ENCODE results near the gene RIC3. TPM values are rescaled to one million over a fixed set of nuclear protein-coding genes. Genes with fewer than 3 reads are reported as not detected.
A peak's percentile ranks its signal among the peaks of the same experiment; 100 is the strongest.

The RIC3 gene
- total RNA-seq, 1 donor from 2014 or later: 17.7 TPM

DNA sequence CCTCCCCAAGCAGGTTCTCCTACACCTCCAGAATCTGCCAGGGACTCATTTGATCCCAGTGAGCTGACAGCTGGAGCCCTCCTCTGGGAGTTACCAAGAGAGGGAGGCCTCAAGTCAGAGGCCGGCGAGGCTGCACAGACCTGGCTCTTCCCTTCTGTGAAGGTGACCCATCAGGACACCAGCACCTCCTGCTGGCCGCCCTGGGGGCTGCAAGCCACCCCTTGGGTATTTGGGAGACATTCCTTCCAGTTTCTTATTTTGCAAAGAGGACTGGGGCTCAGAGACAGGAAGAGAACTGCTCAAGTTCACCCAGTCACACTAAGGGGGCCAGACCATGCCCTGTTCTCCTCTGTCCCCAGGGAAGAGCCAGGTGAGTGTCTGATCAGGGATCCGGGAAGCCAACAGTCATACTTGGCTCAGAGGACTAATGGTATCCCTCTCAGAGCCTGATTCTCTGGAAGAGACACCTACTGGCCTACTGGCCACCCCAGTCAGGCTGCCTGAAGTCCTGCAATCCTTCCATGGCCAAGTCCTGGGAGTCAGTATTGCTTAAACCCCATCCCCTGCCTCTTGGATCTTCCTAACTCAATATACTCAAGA, 40.5 kb upstream of the RIC3 start:
- H3K27me3 ChIP-seq: no peaks in the 10 kb centered on the region
- no peaks in the 10 kb centered on the region for H3K4me1 ChIP-seq
- TF ChIP-seq POLR2A (IDR thresholded peaks at IDR 0.05) (no peak), POLR2AphosphoS5 (IDR thresholded peaks at IDR 0.05; ENCODE audit: insufficient read depth in 1 of 2, low read depth in 1 of 2) (no peak)
- TF ChIP-seq, protein P1, sequence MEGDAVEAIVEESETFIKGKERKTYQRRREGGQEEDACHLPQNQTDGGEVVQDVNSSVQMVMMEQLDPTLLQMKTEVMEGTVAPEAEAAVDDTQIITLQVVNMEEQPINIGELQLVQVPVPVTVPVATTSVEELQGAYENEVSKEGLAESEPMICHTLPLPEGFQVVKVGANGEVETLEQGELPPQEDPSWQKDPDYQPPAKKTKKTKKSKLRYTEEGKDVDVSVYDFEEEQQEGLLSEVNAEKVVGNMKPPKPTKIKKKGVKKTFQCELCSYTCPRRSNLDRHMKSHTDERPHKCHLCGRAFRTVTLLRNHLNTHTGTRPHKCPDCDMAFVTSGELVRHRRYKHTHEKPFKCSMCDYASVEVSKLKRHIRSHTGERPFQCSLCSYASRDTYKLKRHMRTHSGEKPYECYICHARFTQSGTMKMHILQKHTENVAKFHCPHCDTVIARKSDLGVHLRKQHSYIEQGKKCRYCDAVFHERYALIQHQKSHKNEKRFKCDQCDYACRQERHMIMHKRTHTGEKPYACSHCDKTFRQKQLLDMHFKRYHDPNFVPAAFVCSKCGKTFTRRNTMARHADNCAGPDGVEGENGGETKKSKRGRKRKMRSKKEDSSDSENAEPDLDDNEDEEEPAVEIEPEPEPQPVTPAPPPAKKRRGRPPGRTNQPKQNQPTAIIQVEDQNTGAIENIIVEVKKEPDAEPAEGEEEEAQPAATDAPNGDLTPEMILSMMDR (IDR thresholded peaks at IDR 0.05): no peak
- no peak overlapping the region for H3K27ac ChIP-seq
- DNase-seq (ENCODE audit: extremely low spot score in 2 of 2): no peak
- H3K9me3 ChIP-seq: no peaks in the 10 kb centered on the region
- no peaks in the 10 kb centered on the region for H3K36me3 ChIP-seq
- intact Hi-C loops (cut with DNase I): no loop called here
- H3K4me3 ChIP-seq: no peak overlapping the region

DNA sequence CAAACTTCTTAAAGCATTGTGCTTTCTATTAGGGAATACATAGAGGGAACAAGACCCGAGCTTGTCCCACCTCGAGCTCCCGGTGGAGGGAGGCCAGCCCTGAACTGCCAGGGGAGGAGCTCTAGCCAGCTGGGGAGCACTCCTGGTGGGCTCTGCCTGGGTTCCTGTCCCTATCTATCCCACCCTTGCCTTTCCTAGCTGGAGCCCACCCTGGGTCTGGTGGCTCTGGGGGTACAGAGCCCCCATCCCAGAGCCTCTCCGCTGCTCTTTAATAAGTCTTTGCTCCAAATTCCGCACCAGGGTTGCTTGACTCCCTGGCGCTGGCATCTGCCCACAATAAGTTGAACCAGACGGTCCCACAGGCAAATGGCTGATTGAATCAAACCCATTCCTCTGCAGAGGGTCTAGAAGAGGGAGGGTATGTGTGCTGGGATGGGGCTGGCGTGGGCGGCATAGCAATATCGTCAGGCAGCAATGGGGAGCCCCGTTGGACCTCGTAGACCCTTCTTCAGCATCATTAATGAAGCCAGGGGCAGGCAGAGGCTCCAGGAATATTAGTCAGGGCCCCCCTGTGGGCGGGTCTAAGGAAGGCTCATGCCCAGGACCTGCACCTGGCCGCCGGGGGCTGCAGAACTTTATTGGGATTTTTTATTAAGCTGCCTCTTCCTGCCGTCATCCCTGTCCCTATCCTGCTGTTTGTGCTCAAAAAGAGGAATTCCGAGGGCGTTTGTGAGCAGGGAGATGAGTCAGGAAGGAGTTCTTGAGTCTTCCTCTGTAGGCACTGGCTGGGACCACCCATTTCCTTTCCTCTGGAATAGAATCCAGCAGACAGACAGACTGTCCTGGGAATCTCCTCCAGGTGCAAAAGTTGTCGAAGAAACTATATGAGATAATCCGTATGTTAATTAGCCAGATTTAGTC, 38.5 kb upstream of the RIC3 start:
- no peaks in the 10 kb centered on the region for H3K27me3 ChIP-seq
- intact Hi-C loops (cut with DNase I): no loop called here
- TF ChIP-seq POLR2AphosphoS5 (IDR thresholded peaks at IDR 0.05; ENCODE audit: insufficient read depth in 1 of 2, low read depth in 1 of 2) (no peak), POLR2A (IDR thresholded peaks at IDR 0.05) (no peak)
- TF ChIP-seq, protein P1 (IDR thresholded peaks at IDR 0.05): no peak
- H3K9me3 ChIP-seq: no peaks in the 10 kb centered on the region
- H3K27ac ChIP-seq: no peak overlapping the region
- H3K4me1 ChIP-seq: no peaks in the 10 kb centered on the region
- no peak overlapping the region for H3K4me3 ChIP-seq
- no peak for DNase-seq (ENCODE audit: extremely low spot score in 2 of 2)
- H3K36me3 ChIP-seq: no peaks in the 10 kb centered on the region

DNA sequence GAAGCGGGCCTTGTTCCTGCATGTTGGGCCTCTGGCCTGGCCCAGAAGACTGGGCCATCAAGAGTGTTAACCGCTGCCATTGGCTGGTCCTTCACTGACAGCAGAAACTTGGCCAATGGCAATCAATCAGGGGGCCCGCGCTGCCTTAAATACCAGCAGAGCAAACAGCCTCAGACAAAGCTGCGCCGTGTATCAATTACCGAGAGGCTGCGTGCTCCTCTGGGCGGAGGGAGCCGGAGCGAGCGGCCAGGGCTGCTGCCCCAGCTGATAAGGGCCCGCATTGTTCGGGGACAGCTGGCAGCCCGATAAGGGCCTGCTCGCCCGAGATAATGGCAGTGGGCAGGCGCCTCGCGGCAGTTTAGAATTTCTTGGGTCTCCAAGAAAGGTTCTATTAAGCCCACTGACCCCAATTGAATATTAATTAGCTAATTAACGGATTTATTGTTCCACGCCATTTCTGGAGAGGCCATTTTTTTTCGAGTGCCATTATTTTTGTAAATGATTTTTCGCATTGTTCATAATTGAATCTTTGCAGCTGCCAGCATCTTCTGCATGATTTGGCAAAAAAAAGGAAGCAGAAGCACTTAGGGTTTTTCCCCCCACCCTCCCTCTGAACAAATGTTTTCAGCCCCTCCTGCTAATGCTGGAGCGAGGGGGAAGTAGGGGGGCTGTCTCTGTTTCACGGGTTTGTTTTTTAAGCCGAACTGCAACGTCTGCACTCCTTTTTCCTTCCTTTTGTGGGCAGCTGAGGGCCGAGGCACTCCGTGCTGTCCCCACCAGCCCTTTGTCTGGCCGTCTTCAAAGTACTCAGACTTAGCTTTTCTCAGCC, 37.6 kb upstream of the RIC3 start:
- no peaks in the 10 kb centered on the region for H3K36me3 ChIP-seq
- H3K4me3 ChIP-seq: no peak overlapping the region
- no peaks in the 10 kb centered on the region for H3K4me1 ChIP-seq
- H3K9me3 ChIP-seq: no peaks in the 10 kb centered on the region
- DNase-seq (ENCODE audit: extremely low spot score in 2 of 2): peak in 1 of 2 donors; percentile 78
- TF ChIP-seq, protein P1 (IDR thresholded peaks at IDR 0.05): no peak
- no peak for TF ChIP-seq POLR2A (IDR thresholded peaks at IDR 0.05)
- no peak for TF ChIP-seq POLR2AphosphoS5 (IDR thresholded peaks at IDR 0.05; ENCODE audit: insufficient read depth in 1 of 2, low read depth in 1 of 2)
- H3K27me3 ChIP-seq: no peaks in the 10 kb centered on the region
- intact Hi-C loops (cut with DNase I): no loop called here
- H3K27ac ChIP-seq: no peak overlapping the region

DNA sequence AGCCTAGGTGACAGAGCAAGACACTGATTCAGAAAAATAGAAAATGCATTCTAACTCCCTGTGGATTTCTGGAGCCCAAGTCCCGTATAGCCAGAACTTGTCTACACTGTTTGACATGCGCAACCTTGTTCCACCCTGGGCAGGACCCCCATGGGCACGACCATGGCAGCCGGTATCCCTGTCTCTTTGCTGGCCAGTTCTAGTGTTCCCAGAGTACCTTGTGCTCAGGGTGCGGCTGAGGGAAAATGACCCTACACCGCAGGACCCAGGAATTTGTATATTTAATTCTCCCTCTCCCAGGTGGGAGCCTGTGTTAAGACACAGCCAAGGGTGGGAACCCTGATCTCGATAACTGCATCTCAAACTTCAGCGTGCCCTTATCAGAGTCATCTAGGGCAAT, 36.7 kb upstream of the RIC3 start:
- intact Hi-C loops (cut with DNase I): no loop called here
- H3K4me3 ChIP-seq: no peak overlapping the region
- DNase-seq (ENCODE audit: extremely low spot score in 2 of 2): peak in 1 of 2 donors; percentile 65
- no peaks in the 10 kb centered on the region for H3K4me1 ChIP-seq
- no peak overlapping the region for H3K27ac ChIP-seq
- no peaks in the 10 kb centered on the region for H3K9me3 ChIP-seq
- no peaks in the 10 kb centered on the region for H3K27me3 ChIP-seq
- H3K36me3 ChIP-seq: no peaks in the 10 kb centered on the region
- TF ChIP-seq, protein P1 (IDR thresholded peaks at IDR 0.05): no peak
- TF ChIP-seq POLR2A (IDR thresholded peaks at IDR 0.05): no peak
- TF ChIP-seq POLR2AphosphoS5 (IDR thresholded peaks at IDR 0.05; ENCODE audit: insufficient read depth in 1 of 2, low read depth in 1 of 2): no peak
